ENCODE measurements around the gene GUCD1. TPM values are rescaled to one million over a fixed set of nuclear protein-coding genes. Genes with fewer than 3 reads are reported as not detected.
A peak's percentile ranks its signal among the peaks of the same experiment; 100 is the strongest.

The GUCD1 gene
- total and polyA plus RNA-seq, 2 of the 13 experiments (the other 11 are each of a cell fraction or from before 2014, with no cell fraction given): 128 to 245 TPM

GRCh38 chr22:24501301-24502005, 53.5 kb downstream of the GUCD1 start (continued):
- TF ChIP-seq NR1H2 (CRISPR knock-in tag; IDR thresholded peaks at IDR 0.05; ENCODE audit: borderline replicate concordance, low read depth) (no peak), TFE3 (CRISPR knock-in tag; IDR thresholded peaks at IDR 0.05) (peak; percentile 50), TFDP1 (CRISPR knock-in tag; IDR thresholded peaks at IDR 0.05; ENCODE audit: borderline replicate concordance) (peak; percentile 64; the same call in 1 of the 2 replicates), HNF1A (IDR thresholded peaks at IDR 0.05; ENCODE audit: low read depth) (no peak), HNF1A (CRISPR knock-in tag; IDR thresholded peaks at IDR 0.05; ENCODE audit: borderline replicate concordance) (0 out of 2 replicates have a peak, but pooled peaks have one; percentile 17), ZNF441 (CRISPR knock-in tag; IDR thresholded peaks at IDR 0.05; ENCODE audit: borderline replicate concordance) (peak; percentile 25; the same call in 1 of the 2 replicates), TBX3 (IDR thresholded peaks at IDR 0.05; ENCODE audit: borderline replicate concordance) (peak; percentile 53), ZFX (CRISPR knock-in tag; IDR thresholded peaks at IDR 0.05; ENCODE audit: low read depth) (peak; percentile 57; the same call in 1 of the 2 replicates), AGO1 (IDR thresholded peaks at IDR 0.05; ENCODE audit: low read depth, low read length, poor library complexity, severe bottlenecking) (no peak), TBX2 (CRISPR knock-in tag; IDR thresholded peaks at IDR 0.05; ENCODE audit: borderline replicate concordance) (peak; percentile 88), ZBTB42 (CRISPR knock-in tag; IDR thresholded peaks at IDR 0.05) (no peak)
